Esophagus mucosa (tissue), 1 donor: ENCODE data around the gene SMC3. TPM values are rescaled to one million over a fixed set of nuclear protein-coding genes. Genes with fewer than 3 reads are reported as not detected.
"Not testable (repeated sequence)": the region's sequence is repeated elsewhere in the genome, so short reads cannot be mapped to it uniquely, and the experiment has no call there.

ENCODE experiments used
- ATAC-seq: fragments of 200-7000 bp; cut with Tn5 transposase; one replicate; pipeline ENCODE4 v1.9.1; 2020
- total RNA-seq: library from RNA; stranded (reverse); gene quantifications from one replicate; pipeline ENCODE4 v1.2.4, GENCODE V29; 2023
- donor health status: DM: yes; HTN: yes; CAD: no.

Gene SMC3
- total RNA-seq, 1 donor from 2014 or later, result 23.9 TPM

- no peak for ATAC-seq
These were observed 58.7 kb downstream of the SMC3 start for GRCh38 chr10:110625951-110626855.

- ATAC-seq, result no peak
These were observed 60.7 kb downstream of the SMC3 start for GRCh38 chr10:110628161-110628560.

GRCh38 chr10:110629680-110630191 lies 62.2 kb downstream of the SMC3 start:
- ATAC-seq, result peak; percentile 13

GRCh38 chr10:110631934-110632333 lies 64.4 kb downstream of the SMC3 start:
- ATAC-seq, result no peak

- peak; percentile 37 for ATAC-seq
These were observed 65.2 kb downstream of the SMC3 start for GRCh38 chr10:110632591-110633215.

- ATAC-seq, result no peak
These were observed 67.2 kb downstream of the SMC3 start for GRCh38 chr10:110634527-110635209.

GRCh38 chr10:110636572-110636931 lies 69.1 kb downstream of the SMC3 start:
- ATAC-seq, result no peak

GRCh38 chr10:110636932-110637557 lies 69.5 kb downstream of the SMC3 start:
- no peak for ATAC-seq

GRCh38 chr10:110637558-110638053 lies 70.1 kb downstream of the SMC3 start:
- no peak for ATAC-seq

GRCh38 chr10:110638319-110638718 lies 70.8 kb downstream of the SMC3 start:
- no peak for ATAC-seq

GRCh38 chr10:110639046-110639445 lies 71.6 kb downstream of the SMC3 start:
- ATAC-seq, result not testable (repeated sequence)

- ATAC-seq, result not testable (repeated sequence)
These were observed 72.4 kb downstream of the SMC3 start for GRCh38 chr10:110639858-110640257.

GRCh38 chr10:110641256-110641655 lies 73.8 kb downstream of the SMC3 start:
- ATAC-seq, result peak; percentile 59

- no peak for ATAC-seq
These were observed 74.9 kb downstream of the SMC3 start for GRCh38 chr10:110642204-110643034.

- no peak for ATAC-seq
These were observed 75.6 kb downstream of the SMC3 start for GRCh38 chr10:110643035-110643652.

- ATAC-seq, result peak; percentile 54
These were observed 76.4 kb downstream of the SMC3 start, which contains the start of gene RBM20 for GRCh38 chr10:110643653-110644597. Gene RBM20, plus strand, starts transcription at chr10:110644336. Its CDS starts 119 bp downstream, at chr10:110644455.

- ATAC-seq, result no peak
These were observed 77.3 kb downstream of the SMC3 start for GRCh38 chr10:110644598-110645462.

- ATAC-seq, result no peak
These were observed 79.1 kb downstream of the SMC3 start for GRCh38 chr10:110646417-110647135.
